Right renal cortex interstitium (tissue), 3 donors: ENCODE results near the gene NAALADL2. TPM values are rescaled to one million over a fixed set of nuclear protein-coding genes. Genes with fewer than 3 reads are reported as not detected.
"Not testable (repeated sequence)": the region's sequence is repeated elsewhere in the genome, so short reads cannot be mapped to it uniquely, and the experiment has no call there.

Experiments used
- DNase-seq, 3 donors: peaks; one replicate each; pipeline ENCODE4 v3.0.0-alpha.2; 2013; ENCODE audit warnings: low read depth in 3 of 3, low spot score in 2 of 3
- polyA plus RNA-seq, 3 donors: library from polyadenylated mRNA; unstranded; fragments of 120-200 nt; gene quantifications; one replicate each; pipeline ENCODE4 v1.2.1, GENCODE V29; 2013; ENCODE audit not compliant: insufficient read length in 3 of 3

Gene NAALADL2
- polyA plus RNA-seq, 3 donors = 18.2 to 22.0 (median 20.4) TPM

GRCh38 chr3:175404027-175404426 is 544.9 kb downstream of the NAALADL2 start:
- DNase-seq = no peak

GRCh38 chr3:175404621-175405020 is 545.5 kb downstream of the NAALADL2 start:
- DNase-seq = no peak

GRCh38 chr3:175410251-175410650 is 551.1 kb downstream of the NAALADL2 start:
- no peak for DNase-seq

DNA sequence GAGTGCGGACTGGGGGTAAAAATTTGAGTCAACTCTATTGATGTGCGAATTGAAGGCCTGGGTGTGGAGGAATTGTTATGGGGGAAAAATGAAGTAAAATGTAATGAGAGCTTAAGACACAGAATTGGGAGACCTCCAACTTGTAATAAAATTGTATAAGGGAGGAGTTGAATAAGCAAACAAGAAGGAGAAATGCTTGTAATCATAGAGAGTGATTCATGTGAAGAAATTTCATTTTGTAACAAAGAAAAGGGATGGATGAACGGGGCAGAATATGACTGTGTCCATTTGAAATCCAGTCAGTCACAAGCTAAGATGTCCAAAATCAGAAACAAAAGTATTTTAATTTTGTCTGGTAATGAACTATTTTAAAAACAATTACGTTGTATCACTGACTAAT is 552.3 kb downstream of the NAALADL2 start:
- no peak for DNase-seq

GRCh38 chr3:175411946-175412345 is 552.8 kb downstream of the NAALADL2 start:
- no peak for DNase-seq

DNA sequence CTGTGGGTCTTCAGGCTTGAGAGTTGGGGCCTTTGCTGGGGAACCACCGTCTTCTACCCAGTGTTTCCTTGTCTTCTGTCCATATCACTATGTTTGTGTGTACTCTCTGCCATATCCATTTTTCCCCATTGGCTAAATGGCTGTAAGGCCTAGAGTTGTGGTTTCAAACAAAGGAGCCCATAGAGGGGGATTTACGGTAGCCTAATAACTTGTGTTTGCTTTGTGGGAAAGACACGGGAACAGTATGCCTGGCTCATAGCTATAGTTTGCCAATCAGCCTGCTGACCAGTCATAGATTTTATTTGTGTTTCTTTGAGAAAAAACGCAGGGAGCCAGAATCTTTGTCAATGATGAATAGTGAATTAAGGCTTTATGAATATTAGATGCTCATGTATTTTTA is 554.8 kb downstream of the NAALADL2 start:
- DNase-seq = no peak

DNA sequence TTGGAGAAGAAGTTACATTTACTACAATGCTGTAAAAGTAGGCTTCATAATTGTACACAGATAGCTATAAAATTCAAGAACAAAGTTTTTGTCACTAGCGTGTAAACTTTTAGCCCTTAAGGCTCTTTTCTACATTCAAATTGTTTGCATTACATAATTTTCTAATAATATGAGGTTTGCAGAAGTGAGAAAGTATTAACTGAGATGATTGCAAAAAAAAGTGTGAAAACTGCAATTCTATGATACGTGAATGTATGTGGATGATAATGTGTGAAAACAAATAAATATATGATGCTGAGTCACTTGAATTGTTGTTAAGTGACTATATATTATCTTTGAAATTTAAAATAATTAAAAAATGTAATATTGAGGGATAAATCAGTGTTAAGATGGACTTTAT is 557.5 kb downstream of the NAALADL2 start:
- no peak for DNase-seq

- DNase-seq = no peak
Measured at GRCh38 chr3:175417426-175417825, 558.3 kb downstream of the NAALADL2 start.

DNA sequence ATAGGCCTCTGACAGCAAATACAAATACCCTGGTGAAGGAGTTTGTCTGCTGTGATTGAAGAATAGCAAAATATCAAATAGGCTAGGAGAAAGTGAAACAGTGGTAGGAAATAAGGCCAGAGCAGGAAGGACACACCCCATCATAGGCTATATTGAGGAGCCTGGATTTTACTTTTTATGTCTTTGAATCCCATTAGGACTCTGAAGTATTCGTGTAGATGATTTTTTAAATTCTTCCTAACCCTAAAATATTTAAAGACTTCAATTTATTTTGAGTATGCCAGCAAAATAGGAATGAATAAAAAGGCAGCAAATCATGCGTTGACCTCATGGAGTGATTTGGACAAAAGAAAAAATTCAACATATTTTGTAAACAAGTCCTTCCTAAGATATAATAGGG is 562.8 kb downstream of the NAALADL2 start:
- DNase-seq = no peak

DNA sequence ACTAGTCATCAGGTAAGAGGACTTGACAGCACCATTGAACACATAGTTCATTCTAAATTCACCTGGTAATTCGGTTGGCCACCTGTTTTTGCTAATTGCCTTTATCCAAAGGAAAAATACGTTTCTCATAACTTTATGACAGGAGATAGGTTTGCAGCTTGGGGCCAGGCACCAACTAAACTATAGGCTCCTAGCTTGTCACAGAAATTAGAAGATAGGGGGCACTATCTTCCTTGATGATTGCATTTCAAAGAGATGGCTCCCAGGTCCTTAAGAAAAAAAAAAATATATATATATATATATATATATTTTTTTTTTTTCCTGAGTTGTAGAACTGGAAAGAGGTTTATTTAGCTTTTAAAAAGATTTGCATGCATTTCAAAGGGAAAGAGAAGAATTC is 563.6 kb downstream of the NAALADL2 start:
- no peak for DNase-seq

DNA sequence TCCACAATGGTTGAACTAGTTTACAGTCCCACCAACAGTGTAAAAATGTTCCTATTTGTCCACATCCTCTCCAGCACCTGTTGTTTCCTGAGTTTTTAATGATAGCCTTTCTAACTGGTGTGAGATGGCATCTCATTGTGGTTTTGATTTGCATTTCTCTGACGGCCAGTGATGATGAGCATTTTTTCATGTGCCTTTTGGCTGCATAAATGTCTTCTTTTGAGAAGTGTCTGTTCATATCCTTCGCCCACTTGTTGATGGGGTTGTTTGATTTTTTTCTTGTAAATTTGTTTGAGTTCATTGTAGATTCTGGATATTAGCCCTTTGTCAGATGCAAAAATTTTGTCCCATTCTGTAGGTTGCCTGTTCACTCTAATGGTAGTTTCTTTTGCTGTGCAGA is 564.7 kb downstream of the NAALADL2 start:
- not testable (repeated sequence) for DNase-seq

GRCh38 chr3:175426805-175427204 is 567.7 kb downstream of the NAALADL2 start:
- no peak for DNase-seq

DNA sequence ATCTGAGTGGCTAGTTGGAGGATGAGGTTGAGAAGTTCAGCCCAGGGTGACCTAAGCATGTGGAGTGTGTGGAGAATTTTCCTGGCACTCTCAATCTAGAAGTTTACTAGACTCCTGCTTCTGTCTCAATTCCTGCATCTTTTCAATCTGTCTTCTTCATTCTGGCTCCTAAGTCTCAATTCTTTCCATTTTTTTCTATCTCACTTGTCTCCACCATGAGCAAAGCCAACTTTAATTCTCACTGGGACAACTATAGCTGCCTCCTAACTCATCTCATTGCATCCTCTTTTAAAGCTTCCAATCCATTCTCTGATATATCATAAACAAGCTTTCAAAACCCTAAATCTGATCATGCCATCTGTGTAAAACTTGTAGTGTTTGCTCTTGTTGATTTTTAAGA is 569.3 kb downstream of the NAALADL2 start:
- DNase-seq = no peak

DNA sequence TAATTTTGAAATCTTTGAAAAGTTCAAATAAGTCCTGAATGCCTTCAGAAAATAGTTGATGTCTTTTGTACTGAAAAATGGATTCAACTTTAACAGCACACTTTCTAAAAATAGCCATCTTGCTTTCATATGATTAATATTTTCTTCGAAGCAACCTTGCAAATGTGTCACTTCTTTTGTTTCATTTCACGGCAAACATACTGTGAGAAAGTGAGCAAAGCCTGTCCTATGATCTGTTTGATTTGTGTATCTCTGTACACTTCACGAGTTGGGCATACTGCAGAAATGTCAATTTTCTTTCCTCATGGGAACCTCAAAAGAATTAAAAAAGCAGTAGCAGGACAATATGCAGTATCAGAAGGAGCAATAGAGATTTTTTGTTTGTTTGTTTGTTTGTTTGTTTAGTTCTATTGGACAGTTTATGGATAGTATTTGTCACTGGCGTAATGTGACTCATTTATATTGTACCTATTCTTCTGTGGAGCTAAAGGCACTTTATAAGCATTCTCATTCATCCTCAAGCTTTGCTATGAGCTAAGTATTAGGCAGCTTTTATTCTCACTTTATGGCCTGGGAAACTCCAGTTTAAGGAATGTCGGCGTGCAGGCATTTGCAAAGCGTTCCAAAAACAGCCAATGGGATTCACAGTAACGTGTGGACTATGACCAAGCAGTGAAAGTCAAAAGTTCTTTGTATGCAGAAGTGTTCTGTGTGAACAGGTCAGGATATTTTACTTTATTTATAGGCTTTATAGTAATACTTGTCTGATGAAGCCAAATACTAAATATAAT is 572.0 kb downstream of the NAALADL2 start:
- DNase-seq = no peak

DNA sequence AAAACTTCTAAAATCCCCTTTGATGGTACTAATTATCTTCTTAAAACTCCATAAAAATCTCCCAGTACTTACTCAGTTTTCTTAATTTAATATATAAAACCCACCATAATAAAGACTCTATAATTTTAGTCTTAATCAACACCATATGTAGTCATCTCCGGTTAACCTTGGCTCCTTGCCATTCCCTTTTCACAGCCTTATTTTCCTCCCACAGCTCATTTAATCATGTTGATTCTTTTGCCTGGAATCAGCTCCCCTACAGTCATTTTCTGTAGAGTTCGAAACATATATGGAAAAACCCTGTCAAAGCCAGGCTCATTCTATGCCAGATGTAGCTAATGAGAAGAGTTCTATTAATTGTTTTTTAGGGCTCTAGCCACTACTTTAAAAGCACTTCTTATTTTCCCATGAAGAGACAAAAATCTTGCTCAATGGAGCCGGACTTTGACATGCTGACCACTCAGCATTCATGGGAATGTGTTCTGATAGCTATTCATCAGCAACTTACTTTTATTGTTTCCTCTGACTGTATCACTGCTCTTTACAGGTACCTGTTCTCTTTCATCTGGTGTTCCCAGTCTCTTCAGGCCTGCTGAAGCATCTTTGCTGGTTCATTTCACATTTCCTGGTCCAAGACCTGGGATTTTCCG is 573.4 kb downstream of the NAALADL2 start:
- DNase-seq = no peak

DNA sequence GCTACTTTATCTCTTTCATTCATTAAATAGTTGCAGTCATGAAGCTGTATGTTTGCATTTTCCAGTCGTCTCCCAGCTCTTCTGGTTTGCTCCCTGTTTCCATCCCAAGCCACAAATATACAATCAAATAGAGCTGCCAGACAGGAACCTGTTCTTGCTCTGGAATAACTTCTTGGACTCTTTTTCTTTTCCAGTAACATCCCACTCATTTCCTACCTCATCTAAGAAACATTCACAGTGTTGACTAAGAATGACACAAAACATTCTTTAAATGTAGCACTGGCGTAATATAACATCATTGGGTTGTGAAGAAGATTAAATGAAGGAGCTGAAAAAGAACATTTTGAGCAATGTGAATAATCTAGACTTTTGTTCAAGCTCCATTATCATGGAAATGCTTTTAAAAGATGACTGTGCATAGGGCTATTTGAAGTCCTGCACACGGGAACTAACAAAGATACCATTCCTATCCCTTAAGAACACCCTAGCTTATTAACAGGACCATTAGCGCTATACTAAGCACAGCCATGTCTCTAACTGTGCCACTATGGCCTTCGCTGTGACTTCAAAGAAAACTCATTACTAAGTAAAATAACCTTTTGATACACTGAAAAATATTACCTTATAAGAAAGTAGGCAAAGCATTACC is 574.0 kb downstream of the NAALADL2 start:
- DNase-seq = no peak

GRCh38 chr3:175434561-175434960 is 575.4 kb downstream of the NAALADL2 start:
- peak in 1 of 3 donors; percentile 7 for DNase-seq

DNA sequence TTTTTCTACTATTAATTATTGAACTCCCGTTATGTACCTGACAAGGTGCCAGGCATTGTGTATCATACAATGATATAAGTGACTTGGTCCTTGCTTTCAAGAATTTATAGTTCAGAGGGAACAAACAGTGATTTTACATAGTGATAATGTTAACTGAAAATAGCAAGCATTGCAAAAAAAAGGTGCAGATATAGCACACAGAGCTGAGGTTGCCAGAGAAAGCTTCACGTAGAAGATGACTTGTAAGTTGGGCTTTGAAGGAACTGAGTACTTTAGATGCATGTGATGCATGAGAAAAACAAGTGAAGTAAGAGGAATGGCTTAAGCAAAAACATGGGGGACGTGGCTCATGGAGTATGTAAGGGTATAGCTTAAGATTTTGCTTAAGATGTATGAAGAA is 584.5 kb downstream of the NAALADL2 start:
- no peak for DNase-seq

DNA sequence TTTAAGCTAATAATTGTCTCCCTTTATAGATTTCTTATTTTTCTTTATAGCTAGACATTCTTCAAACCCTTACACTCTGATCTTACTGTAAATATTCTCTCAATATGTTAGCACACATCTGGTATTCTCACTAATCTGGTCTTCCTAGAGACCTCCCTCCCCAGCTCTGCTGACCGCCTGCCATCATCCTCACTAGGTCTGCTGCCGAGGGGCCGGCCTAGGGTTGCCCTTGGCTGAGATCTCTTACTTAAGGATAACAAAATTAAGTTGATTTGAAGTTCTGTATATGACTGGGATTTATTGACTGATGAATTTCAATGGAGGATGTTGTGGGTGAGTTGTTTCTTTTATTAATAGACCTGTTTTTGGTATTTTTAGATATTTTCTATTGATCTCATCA is 586.6 kb downstream of the NAALADL2 start:
- no peak for DNase-seq

GRCh38 chr3:175447521-175447920 is 588.4 kb downstream of the NAALADL2 start:
- DNase-seq = no peak

GRCh38 chr3:175453361-175453760 is 594.2 kb downstream of the NAALADL2 start:
- no peak for DNase-seq

DNA sequence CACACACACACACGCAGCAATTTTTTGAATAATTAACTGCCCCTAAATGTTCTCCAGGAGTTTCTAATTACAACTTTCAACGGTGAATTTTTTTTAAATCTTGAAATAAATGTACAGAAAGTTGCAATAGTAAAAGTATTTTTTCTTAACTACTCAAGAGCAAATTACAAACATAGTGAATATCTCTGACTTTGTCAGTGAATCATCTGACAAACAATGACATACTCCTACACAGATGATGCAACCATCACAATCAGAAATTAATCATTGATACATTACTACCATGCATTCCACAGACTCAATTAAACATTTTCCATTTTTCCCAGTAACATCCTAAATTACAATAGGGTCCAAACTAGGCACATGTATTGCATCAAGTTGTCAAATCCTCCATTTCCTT is 597.3 kb downstream of the NAALADL2 start:
- no peak for DNase-seq
